ENCODE results near the gene MYO1E.

GRCh38 chr15:59349680-59350420, 22.8 kb downstream of the MYO1E start:
- peak in 1 of 2 donors; percentile 30 for TF ChIP-seq EP300 (IDR thresholded peaks at IDR 0.05)
- no peak for TF ChIP-seq POLR2A (IDR thresholded peaks at IDR 0.05)
- no peak for TF ChIP-seq CTCF (IDR thresholded peaks at IDR 0.05)
